Hepatocyte (in vitro differentiated cells): ENCODE data around the gene UBE2N.

Experiments
- CTCF ChIP-seq: fragments of 200-600 bp; sonication (generic); IDR thresholded peaks from 2 replicates; pipeline ENCODE4 v1.5.1; 2016; ENCODE audit warnings: antibody characterized with exemption, mild to moderate bottlenecking; ENCODE audit not compliant: poor library complexity
- EZH2 ChIP-seq: fragments of 200-600 bp; sonication (generic); IDR thresholded peaks from 2 replicates; pipeline ENCODE4 v1.6.1; 2016; ENCODE audit warnings: antibody characterized with exemption, mild to moderate bottlenecking, borderline replicate concordance

- TF ChIP-seq EZH2, result no peak
- TF ChIP-seq CTCF, result no peak
Observed at GRCh38 chr12:93415723-93416464, 25.9 kb downstream of the UBE2N start.
